Measurements from ENCODE around the gene TBC1D4. TPM values are rescaled to one million over a fixed set of nuclear protein-coding genes. Genes with fewer than 3 reads are reported as not detected.

TBC1D4 gene
- total RNA-seq, 2 donors from 2014 or later = 16.7 to 27.9 TPM

- Histone ChIP-seq H3K27me3 (no peaks in the 10 kb centered on the region), H3K36me3 (no peaks in the 10 kb centered on the region), H3K4me3 (no peak overlapping the region), H3K27ac (no peak overlapping the region), H3K4me1 (no peaks in the 10 kb centered on the region), H3K9me3 (no peaks in the 10 kb centered on the region), H3K9ac (ENCODE audit: low read depth in 2 of 2, low read length in 2 of 2) (no peak overlapping the region)
- DNase-seq = no peak
- intact Hi-C loops (cut with DNase I) = no loop called here
- TF ChIP-seq CTCF (IDR thresholded peaks at IDR 0.05) = no peak
Measured at GRCh38 chr13:75507027-75508001, 25.3 kb upstream of the TBC1D4 start.

GRCh38 chr13:75506018-75506417, 24.0 kb upstream of the TBC1D4 start:
- intact Hi-C loops (cut with DNase I) = no loop called here
- H3K27ac ChIP-seq = no peak overlapping the region
- H3K9ac ChIP-seq (ENCODE audit: low read depth in 2 of 2, low read length in 2 of 2) = no peak overlapping the region
- TF ChIP-seq CTCF (IDR thresholded peaks at IDR 0.05) = no peak
- H3K9me3 ChIP-seq = no peaks in the 10 kb centered on the region
- H3K27me3 ChIP-seq = no peaks in the 10 kb centered on the region
- no peak overlapping the region for H3K4me3 ChIP-seq
- H3K4me1 ChIP-seq = no peaks in the 10 kb centered on the region
- DNase-seq = no peak
- no peaks in the 10 kb centered on the region for H3K36me3 ChIP-seq

- DNase-seq = no peak
- Histone ChIP-seq H3K9me3 (no peaks in the 10 kb centered on the region), H3K27ac (no peak overlapping the region), H3K36me3 (no peaks in the 10 kb centered on the region), H3K4me3 (no peak overlapping the region), H3K27me3 (no peaks in the 10 kb centered on the region), H3K4me1 (no peaks in the 10 kb centered on the region), H3K9ac (ENCODE audit: low read depth in 2 of 2, low read length in 2 of 2) (no peak overlapping the region)
- intact Hi-C loops (cut with DNase I) = no loop called here
- TF ChIP-seq CTCF (IDR thresholded peaks at IDR 0.05) = no peak
Measured at GRCh38 chr13:75505327-75505726, 23.4 kb upstream of the TBC1D4 start.

- H3K9ac ChIP-seq (ENCODE audit: low read depth in 2 of 2, low read length in 2 of 2) = no peak overlapping the region
- no peaks in the 10 kb centered on the region for H3K36me3 ChIP-seq
- intact Hi-C loops (cut with DNase I) = no loop called here
- H3K4me1 ChIP-seq = no peaks in the 10 kb centered on the region
- H3K9me3 ChIP-seq = no peaks in the 10 kb centered on the region
- no peak overlapping the region for H3K4me3 ChIP-seq
- no peak overlapping the region for H3K27ac ChIP-seq
- no peak for TF ChIP-seq CTCF (IDR thresholded peaks at IDR 0.05)
- no peak for DNase-seq
- no peaks in the 10 kb centered on the region for H3K27me3 ChIP-seq
Measured at GRCh38 chr13:75495938-75496337, 14.0 kb upstream of the TBC1D4 start.

GRCh38 chr13:75494491-75494890, 12.5 kb upstream of the TBC1D4 start:
- H3K27ac ChIP-seq = no peak overlapping the region
- intact Hi-C loops (cut with DNase I) = no loop called here
- no peak overlapping the region for H3K9ac ChIP-seq (ENCODE audit: low read depth in 2 of 2, low read length in 2 of 2)
- TF ChIP-seq CTCF (IDR thresholded peaks at IDR 0.05) = no peak
- DNase-seq = no peak
- no peaks in the 10 kb centered on the region for H3K4me1 ChIP-seq
- H3K4me3 ChIP-seq = no peak overlapping the region
- H3K9me3 ChIP-seq = no peaks in the 10 kb centered on the region
- no peaks in the 10 kb centered on the region for H3K27me3 ChIP-seq
- H3K36me3 ChIP-seq = no peaks in the 10 kb centered on the region

Data from colonic mucosa (tissue), 4 donors.